ENCODE measurements around the gene HOGA1.
A peak's percentile ranks its signal among the peaks of the same experiment; 100 is the strongest.
"Not testable (repeated sequence)": the region's sequence is repeated elsewhere in the genome, so short reads cannot be mapped to it uniquely, and the experiment has no call there.

The HOGA1 gene

DNA sequence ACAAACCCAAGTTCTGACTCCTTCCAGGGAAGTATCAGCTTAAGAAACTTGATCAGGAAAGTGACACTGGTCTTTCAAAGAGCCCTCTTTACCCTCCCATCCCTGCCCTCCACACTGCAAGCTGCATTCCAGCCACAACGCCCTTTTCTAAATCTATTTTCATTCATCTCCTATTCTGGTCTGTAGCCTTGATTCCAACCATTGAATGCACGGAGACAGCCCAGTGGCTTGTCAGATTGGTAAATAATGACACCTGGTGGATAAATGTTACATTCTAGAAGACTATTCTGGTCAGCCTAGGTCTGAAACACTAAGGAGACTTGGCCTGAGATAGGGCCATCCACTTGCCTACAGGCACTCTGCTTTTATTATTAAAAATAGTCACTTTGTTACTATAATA lies 28.2 kb downstream of the HOGA1 start:
- no peak for DNase-seq

DNA sequence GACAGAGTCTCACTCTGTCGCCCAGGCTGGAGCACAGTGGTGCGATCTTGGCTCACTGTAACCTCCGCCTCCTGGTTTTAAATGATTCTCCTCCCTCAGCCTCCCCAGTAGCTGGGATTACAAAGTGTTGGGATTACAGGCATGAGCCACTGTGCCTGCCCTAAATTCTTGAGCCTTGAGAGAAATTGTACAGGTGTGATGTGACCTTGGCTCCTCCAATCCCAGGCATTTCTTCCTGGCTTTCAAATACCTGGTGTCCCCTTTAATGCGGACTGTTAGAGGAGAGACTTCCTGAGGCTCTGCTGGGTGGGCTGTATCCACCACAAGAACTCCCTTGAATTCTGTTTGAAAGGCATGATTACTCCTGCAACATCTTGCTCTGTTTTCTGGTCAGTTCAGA lies 34.1 kb downstream of the HOGA1 start:
- DNase-seq = no peak

DNA sequence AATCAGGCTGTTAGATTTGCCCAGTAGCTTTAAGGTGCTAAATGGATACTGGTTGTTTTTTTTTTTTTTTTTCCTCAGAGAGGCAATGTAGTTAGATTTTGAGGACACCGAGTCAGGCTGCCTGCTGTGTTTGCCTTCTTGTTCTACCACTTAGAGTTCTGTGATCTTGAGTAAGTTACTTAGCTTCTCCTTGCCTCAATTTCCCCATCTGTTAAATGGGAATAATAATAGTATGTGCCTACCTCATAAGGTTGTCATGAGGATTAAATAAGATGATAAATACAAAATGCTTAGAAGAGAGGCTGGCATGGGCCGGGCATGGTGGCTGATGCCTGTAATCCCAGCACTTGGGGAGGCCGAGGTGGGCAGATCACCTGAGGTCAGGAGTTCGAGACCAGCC lies 34.5 kb downstream of the HOGA1 start:
- DNase-seq = no peak

DNA sequence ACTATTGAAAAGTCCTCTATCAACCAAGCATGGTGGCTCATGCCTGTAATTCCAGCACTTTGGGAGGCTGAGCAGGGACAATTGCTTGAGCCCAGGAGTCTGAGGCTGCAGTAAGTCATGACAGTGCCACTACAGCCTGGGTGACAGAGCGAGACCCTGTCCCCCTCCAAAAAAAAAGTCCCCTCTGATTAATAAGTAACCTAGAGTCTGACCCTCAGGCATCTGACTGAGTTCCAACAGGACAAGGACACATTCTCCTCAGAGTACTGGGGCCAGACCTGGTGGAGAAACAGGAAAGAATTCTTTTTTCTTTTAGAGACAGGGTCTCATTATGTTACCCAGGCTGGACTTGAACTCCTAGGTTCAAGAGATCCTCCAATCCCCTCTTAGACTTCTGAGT lies 39.1 kb downstream of the HOGA1 start:
- DNase-seq = no peak

DNA sequence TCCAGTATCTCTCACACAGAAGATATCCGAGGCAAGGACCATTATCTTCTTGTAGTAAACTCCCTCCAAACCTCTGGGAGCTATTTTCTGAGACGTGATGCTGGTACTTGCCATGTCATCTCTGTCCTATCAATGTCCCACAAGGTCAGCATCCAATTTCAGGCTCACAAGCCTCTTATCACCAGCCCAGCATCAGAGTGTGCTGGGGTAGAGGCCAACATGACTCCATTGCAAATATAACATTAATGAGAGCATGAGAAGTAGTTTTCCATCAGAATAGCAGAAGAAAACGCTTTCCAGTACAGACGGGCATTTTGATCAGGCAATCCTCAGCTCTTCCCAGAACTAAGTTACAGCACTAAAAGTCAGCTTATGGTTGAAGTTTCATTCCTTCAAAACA lies 43.5 kb downstream of the HOGA1 start:
- no peak for DNase-seq

DNA sequence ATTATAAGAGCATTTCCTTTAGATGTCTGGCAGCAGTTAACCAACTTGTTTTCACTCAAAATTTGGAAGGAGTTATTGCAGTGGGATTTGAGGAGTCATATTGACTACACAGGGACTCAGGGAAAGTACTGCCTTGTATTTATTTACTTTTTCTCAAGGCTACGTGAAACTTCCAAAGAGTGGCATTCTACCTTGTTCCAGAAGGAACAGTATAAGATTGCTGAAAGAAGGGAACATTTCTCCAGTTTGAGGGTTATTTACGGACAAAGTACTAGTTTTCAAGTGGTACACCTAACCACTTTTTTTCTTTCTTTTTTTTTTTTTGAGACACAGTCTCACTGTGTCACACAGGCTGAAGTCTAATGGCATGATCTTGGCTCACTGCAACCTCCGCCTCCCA lies 44.0 kb downstream of the HOGA1 start:
- no peak for DNase-seq

DNA sequence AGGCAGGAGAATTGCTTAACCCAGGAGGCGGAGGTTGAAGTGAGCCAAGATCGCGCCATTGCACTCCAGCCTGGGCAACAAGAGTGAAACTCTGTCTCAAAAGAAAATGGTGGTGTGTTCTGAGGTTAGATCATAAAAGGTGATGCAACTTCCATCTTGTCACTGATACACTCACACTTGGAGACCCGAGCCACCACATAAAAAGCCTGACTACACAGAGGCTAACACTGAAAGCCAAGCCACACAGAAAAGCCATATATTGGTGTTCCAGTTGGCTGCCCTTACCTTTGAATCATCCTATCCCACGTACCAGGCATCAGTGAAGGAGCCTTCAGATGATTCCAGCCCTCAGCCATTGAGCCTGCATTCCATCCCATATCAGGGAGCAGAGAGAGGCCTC lies 45.1 kb downstream of the HOGA1 start:
- DNase-seq = no peak

DNA sequence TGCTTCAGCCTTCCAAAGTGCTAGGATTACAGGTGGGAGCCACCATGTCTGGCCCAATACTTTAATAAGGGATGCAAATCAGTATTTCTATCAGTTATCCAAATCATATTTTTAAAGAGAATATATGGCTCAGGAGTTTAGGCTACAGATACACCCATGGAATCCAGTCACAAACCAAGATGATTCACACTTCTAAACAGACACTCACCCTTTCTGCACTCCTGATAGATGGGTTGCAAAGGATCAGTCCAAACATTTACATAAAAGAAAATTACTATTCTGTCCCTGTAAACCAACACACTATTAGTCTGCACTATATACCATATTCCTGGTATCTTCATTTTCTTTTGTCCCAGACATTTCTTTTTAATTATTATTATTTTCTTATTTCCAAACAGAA lies 46.9 kb downstream of the HOGA1 start:
- no peak for DNase-seq

DNA sequence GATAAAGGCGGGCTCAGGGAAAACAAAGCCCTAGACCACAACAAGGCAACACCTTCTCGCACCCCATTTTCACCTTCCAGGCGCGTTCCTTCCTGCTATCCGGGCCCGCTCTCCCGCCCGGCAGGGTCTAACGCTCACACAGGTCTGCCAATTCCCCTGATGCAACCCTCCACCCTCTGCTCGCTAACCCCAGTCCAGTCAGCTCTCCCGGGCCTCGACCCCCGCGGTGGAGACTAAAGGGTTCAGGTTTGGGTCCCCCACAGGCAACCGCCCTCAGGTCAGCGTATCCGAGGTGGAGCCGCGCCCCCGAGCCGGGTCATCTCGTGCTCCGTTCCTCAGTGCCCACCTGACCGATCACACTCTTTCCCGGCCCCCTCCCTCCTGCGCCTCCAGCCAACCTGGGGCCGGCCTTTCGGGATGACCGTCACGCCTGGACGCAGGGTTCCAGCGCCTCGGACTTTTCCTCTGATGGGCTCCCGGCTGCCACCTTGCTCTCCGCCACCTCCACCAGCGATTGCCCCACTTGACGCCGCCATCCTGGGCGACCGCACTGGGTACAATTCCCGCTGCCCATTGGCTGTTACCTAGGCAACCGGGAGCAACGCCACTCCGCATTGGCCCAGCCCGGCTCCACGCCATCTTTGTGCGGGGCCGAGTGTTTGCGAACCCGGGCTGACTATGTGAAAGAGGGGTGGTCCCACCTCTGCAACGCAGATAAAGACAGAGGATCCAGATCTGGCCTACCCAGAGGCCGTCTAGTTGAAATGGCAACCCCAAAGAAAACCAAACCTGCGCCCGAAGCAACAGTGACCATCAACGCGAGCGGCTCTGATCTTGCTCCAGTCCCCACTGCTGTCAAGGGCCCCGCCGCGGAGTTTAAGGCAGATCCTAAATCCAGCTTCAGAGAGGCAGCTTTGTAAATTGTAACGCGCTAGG lies 49.0 kb downstream of the HOGA1 start, which contains the start of gene MORN4:
Gene MORN4 (minus strand): TSS at position 552 of the 936 bp plus-strand sequence. CDS start 13,847 bp downstream, outside the sequence.
- peak; percentile 68 for DNase-seq

DNA sequence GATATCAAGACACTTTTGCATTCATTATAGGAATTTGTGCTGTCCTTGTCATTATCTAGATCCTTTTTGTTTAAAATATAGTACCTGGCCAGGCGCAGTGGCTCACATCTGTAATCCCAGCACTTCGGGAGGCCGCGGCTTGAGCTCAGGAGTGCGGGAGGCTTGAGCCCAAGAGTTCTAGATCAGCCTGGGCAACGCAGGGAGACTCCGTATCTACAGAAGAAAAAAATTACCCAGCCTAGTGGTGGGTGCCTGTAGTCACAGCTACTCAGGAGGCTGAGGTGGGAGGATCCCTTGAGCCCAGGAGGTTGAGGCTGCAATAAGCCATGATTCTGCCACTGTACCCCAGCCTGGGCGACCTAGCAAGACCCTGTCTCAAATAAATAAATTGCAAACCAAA lies 49.7 kb downstream of the HOGA1 start:
- no peak for DNase-seq

DNA sequence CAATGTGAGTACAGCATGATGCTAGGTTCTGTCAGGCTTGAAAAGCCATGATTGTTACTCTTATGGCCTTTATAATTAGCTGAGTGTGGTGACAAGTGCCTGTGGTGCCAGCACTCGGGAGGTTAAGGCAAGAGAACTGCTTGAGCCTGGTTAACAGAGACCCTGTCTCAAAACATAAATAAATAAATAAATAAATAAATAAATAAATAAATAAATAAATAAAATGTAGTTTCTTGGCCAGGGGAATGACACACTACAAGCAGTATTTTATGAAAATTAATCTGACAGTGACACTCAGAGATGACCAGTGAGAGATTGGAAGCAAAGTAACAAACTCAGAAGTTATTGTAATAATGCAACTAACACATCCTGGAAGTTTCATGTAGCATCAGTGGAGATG lies 51.4 kb downstream of the HOGA1 start:
- DNase-seq = no peak

DNA sequence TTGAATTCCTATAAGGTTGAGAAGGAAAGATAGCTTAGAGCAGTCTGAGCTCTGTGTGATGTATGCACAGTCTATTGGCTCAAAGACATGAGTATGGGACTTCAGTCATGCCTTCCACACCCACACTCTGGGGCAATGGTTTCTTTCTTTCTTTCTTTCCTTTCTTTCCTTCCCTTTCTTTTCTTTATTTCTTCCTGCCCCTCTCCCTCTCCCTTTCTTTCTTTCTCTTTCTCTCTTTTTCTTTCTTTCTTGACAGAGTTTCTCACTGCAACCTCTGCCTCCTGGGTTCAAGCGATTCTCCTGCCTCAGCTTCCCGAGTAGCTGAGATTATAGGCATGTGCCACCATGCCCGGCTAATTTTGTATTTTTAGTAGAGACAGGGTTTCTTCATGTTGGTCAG lies 54.9 kb downstream of the HOGA1 start:
- not testable (repeated sequence) for DNase-seq

DNA sequence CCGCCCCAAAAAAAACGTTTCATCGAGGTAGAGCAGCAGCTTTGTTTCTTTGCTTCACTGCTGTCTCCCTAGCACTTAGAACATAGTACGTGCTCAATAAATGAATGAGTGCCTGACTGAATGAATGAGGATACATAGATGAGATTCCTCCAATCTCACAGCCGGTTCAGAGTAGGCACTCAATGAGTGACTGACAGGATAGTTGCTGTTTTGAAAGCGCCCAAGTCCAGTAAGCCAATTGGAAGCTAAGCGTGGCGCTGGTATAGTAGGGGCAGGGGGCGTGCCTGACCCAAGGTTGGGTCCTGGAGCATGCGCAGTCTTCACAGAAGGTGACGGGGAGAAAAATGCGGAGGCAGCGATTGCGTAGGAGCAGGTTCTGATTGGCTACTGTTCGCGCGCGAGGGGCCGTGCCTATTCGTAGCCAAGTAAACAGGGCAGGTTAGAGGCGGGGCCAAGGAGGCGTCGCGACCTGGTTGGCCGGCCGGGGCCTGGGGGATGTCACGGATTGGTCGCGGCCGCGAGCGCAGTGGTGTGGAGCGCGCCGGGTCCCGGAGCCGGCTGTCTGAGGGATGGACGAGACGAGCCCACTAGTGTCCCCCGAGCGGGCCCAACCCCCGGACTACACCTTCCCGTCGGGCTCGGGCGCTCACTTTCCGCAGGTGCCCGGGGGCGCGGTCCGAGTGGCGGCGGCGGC lies 56.1 kb downstream of the HOGA1 start, which contains the start of gene PI4K2A:
Gene PI4K2A (plus strand): TSS at position 498 of the 694 bp plus-strand sequence. CDS start 72 bp downstream, at position 570.
- peak; percentile 86 for DNase-seq

DNA sequence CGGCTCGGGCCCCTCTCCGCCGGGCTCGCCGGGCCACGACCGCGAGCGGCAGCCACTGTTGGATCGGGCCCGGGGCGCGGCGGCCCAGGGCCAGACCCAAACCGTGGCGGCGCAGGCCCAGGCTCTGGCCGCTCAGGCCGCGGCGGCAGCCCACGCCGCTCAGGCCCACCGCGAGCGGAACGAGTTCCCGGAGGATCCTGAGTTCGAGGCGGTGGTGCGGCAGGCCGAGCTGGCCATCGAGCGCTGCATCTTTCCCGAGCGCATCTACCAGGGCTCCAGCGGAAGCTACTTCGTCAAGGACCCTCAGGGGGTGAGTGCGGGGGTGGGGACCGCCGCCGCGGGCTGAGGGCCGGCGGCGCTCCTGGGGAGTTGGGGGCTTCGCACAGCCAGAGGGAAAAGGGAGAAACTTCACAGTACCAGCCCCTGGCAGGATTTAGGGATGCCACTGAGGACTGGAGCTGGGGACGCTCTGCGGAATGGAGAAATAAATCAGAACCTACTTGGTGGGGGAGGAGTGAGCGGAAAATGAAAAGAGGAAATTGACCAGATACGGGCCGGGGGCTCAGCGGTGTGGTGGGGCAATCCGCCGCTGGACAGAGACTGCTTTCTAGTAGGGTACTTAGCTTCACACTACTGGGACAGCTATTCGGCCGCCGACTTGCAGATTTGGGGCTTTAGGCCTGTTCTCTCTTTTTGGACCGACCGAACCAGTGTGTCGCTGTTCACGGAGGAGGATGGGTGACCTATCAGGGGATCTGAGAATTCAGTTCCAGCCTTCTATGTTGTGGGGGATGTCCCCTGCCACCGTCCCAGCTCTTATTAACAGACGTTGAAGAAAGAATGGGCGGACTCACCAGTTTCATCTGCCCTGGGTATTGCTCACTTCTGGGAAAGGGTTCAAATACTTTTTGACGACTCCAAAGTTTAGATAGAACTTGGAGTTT lies 57.0 kb downstream of the HOGA1 start:
- DNase-seq = no peak

DNA sequence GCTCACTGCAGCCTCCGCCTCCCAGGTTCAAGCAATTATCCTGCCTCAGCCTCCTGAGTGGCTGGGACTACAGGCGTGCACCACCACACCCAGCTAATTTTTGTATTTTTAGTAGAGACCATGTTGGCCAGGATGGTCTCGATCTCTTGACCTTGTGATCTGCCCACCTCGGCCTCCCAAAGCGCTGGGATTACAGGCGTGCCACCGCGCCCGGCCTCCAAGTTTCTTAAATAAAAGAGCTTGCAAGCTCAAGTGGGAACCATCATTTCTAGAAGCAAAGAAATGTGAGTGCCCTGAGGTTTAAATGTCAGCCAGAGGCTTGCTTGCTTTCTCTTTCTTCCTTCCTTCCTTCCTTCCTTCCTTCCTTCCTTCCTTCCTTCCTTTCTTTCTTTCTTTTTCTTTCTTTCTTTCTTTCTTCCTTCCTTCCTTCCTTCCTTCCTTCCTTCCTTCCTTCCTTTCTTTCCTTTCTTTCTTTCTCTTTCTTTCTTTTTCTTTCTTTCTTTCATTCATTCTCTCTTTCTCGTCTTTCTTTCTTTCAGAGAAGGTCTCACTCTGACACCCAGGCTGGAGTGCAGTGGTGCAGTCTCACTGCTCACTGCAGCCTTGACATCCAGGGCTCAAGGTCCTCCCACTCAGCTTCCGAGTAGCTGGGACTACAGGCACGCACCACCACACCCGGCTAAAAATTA lies 58.4 kb downstream of the HOGA1 start:
- not testable (repeated sequence) for DNase-seq

DNA sequence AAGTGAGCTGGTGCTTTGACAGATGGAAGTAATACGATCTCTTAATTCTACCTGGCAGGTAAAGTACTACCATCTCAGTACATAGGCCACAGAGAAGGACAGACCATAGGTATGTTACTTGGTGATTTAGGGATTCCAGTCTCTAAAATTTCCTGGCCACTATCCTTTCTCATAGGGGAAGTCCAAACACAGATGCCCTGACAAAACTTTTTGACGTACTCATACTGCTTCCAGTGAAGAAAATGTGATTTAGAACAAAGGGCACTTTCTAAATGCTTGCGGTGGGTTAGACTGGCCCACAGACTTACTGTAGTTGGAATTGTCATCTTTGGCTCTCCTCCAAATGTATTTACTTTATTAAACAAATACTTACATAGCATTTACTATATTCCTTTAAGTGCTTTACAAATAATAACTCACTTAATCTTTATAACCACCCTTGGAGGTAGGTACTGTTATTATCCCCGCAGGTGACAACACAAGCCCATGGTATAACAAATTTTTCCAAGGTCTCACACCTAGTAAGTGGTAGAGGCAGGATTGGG lies 59.3 kb downstream of the HOGA1 start:
- no peak for DNase-seq

DNA sequence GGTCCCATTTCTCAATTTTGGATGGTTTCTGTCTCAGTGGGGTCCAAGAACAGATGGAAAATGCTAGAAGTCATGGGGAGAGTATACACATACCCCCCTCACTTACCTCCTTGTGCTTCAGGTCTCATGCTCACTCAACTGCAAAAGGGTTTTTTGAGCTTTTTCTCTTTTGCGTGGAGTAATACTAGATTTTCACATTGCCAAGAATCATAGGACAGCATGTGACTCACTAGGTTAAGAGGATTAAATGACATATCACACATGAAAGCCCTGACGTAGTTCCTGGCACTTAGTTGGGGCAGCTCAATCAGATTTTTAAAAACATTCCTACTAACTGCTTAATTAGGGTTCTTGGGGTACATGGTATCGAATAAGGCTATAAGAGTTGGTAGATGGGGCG lies 60.7 kb downstream of the HOGA1 start:
- DNase-seq = no peak

DNA sequence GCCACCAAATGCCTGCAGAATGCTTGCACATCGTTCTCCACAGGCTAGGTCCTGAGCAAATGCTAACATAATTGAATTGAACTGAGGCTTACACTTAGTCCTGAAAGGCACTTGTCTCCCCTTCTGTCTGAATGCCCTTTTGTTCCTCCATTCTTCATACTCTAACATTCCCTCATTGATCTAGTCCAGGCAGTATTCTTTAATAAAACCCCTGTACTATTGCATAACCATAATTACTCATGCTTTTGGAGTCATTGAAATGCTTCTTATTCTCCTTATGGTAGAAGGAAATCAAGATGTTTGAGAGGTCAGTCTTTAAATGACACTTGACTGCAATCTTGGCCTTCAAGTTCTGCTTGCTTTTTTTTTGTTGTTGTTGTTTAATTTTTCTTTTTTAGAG lies 63.4 kb downstream of the HOGA1 start:
- DNase-seq = no peak

DNA sequence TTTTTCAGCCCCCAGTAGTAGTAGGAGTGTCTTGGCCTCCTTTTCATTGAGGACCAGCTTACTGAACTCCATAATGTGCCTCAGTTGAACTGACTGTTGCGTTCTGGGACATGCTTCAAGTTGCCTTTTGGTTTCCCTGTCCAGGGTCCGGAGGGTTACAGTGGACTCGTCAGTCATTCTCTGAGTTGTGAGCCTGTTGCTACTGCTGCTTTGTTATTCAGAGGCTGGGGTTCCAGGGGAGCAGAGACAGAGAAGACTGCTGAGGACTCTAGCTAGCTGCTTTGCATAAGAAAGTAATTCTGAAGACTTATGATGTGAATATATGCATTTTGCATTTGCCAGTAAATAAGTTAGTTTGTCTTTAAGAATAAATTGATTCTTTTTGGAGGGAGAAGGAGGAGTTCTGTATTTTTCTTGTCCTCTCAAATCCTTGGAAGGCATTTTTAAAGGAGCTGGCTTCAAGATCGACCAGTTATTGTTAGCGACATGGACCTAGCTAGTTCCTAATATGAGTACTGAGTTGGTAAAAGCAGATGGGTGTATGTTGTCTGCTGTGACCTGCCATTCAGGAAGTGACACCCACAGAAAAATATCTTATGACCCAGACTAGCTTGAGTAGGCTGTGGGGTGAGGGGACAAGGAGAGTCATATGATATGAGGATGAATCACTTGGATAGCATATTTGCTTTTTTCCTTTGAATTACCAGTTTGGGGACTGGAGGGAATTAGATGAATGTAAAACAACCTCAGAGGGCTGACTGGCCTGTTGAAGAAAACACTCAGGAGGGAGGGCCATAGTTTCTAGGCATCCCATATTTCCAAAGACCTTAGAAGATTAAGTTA lies 64.6 kb downstream of the HOGA1 start:
- no peak for DNase-seq

DNA sequence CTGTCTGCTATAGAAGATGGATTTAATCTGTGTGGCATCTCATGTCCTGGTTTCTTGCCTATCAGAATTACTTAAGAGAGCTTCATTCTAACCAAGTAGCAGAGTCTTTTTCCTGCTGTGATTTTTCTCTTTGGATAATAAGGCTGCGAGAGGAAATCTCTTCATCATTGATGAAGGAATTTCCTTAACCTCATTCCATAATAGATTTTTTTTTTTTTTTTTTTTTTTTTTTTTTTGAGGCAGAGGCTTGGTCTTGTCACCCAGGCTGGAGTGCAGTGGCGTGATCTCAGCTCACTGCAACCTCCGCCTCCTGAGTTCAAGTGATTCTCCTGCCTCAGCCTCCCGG lies 65.2 kb downstream of the HOGA1 start:
- not testable (repeated sequence) for DNase-seq

DNA sequence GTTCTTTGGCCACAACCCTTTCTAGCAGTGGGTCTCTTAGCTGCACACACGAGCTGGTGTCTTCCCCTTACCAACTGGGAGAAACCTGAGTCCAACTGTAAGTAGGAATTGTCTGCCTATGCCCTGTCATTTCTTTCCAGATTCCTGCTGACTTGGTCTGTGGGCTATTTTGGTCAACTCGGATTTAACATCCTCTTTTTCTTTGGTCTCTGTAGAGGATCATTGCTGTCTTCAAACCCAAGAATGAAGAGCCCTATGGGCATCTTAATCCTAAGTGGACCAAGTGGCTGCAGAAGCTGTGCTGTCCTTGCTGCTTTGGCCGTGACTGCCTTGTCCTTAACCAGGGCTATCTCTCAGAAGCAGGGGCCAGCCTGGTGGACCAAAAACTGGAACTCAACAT lies 66.5 kb downstream of the HOGA1 start:
- DNase-seq = no peak

Data from DMS79 (cell line).